H1 (cell line): Measurements from ENCODE around the gene TMEM238.

Experiments
- CHD1 ChIP-seq: IDR thresholded peaks from 2 replicates; pipeline ENCODE4 v1.6.1; 2012; ENCODE audit warnings: low read depth, low read length, improper control_type of control experiment
- RNF2 ChIP-seq: fragments of 200-900, 300-1000 bp; sonication (generic); IDR thresholded peaks from 2 replicates; pipeline ENCODE4 v1.7.1; 2016; ENCODE audit warnings: borderline replicate concordance, low read depth, mild to moderate bottlenecking, antibody characterized with exemption, low read length; ENCODE audit not compliant: poor library complexity, severe bottlenecking; ENCODE audit errors: missing control alignments
- TF ChIP-seq, protein P1 (sequence below): IDR thresholded peaks from 2 replicates; pipeline ENCODE4 v1.6.1; 2012; ENCODE audit warnings: low read length, inconsistent platforms
- TF ChIP-seq, protein P2 (sequence below), 3 experiments: IDR thresholded peaks; 1 replicate in 2 of 3; 2 replicates in 1 of 3; pipeline versions ENCODE4 v1.5.1 to v1.6.1; 2011; ENCODE audit warnings: low read length in 3 of 3, mild to moderate bottlenecking in 3 of 3, inconsistent platforms in 2 of 3, low read depth in 1 of 3, moderate library complexity in 1 of 3; ENCODE audit not compliant: insufficient read depth in 1 of 3; ENCODE audit errors: control extremely low read depth in 1 of 3
- TF ChIP-seq, protein P3 (sequence below): IDR thresholded peaks from 2 replicates; pipeline ENCODE4 v1.6.1; 2011; ENCODE audit warnings: low read length, improper control_type of control experiment

DNA sequence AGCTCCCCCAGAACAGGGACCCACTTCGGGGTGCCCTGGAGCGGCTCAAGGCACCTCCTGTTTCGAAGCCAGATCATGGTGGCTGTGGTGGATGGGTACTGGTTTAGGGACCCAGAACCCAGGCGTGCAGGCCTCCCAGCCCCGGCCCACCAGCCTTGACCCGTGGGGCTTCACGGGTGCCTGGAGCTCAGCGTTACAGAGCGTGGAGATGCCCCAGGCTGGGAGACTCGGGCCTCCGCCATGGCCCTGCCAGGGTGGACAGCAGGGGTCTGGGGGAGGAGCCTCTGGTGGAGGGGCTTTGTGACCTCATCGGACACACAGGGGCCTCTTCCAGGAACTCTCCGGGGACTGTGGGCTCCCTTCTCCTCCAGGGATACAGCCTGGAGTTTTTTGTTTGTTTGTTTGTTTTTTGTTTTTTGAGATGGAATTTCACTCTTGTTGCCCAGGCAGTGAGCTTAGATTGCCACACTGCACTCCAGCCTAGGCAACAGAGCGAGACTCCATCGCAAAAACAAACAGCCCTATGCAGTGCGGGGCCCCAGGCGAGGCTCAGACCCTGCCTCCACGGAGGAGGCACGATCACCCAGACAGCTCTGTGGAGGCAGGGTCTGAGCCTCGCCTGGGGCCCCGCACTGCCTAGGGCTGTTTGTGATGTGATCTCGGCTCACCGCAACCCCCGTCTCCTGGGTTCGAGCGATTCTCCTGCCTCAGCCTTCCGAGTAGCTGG lies 20.9 kb downstream of the TMEM238 start, which contains the start of gene GARIN5B:
- TF ChIP-seq, protein P1, sequence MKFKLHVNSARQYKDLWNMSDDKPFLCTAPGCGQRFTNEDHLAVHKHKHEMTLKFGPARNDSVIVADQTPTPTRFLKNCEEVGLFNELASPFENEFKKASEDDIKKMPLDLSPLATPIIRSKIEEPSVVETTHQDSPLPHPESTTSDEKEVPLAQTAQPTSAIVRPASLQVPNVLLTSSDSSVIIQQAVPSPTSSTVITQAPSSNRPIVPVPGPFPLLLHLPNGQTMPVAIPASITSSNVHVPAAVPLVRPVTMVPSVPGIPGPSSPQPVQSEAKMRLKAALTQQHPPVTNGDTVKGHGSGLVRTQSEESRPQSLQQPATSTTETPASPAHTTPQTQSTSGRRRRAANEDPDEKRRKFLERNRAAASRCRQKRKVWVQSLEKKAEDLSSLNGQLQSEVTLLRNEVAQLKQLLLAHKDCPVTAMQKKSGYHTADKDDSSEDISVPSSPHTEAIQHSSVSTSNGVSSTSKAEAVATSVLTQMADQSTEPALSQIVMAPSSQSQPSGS: no peak
- TF ChIP-seq RNF2: no peak
- no peak for TF ChIP-seq CHD1
- TF ChIP-seq, protein P2, sequence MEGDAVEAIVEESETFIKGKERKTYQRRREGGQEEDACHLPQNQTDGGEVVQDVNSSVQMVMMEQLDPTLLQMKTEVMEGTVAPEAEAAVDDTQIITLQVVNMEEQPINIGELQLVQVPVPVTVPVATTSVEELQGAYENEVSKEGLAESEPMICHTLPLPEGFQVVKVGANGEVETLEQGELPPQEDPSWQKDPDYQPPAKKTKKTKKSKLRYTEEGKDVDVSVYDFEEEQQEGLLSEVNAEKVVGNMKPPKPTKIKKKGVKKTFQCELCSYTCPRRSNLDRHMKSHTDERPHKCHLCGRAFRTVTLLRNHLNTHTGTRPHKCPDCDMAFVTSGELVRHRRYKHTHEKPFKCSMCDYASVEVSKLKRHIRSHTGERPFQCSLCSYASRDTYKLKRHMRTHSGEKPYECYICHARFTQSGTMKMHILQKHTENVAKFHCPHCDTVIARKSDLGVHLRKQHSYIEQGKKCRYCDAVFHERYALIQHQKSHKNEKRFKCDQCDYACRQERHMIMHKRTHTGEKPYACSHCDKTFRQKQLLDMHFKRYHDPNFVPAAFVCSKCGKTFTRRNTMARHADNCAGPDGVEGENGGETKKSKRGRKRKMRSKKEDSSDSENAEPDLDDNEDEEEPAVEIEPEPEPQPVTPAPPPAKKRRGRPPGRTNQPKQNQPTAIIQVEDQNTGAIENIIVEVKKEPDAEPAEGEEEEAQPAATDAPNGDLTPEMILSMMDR (IDR thresholded peaks at IDR 0.05; ENCODE audit: control extremely low read depth in 1 of 3, insufficient read depth in 1 of 3, low read depth in 1 of 3, low read length in 3 of 3): no peak
- TF ChIP-seq, protein P3, sequence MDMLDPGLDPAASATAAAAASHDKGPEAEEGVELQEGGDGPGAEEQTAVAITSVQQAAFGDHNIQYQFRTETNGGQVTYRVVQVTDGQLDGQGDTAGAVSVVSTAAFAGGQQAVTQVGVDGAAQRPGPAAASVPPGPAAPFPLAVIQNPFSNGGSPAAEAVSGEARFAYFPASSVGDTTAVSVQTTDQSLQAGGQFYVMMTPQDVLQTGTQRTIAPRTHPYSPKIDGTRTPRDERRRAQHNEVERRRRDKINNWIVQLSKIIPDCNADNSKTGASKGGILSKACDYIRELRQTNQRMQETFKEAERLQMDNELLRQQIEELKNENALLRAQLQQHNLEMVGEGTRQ: no peak
